Measurements from ENCODE around the gene TLR1. TPM values are rescaled to one million over a fixed set of nuclear protein-coding genes. Genes with fewer than 3 reads are reported as not detected.

TLR1 gene
- total and polyA plus RNA-seq, 7 donors = 0.22 to 4.1 (median 1.7) TPM

DNA sequence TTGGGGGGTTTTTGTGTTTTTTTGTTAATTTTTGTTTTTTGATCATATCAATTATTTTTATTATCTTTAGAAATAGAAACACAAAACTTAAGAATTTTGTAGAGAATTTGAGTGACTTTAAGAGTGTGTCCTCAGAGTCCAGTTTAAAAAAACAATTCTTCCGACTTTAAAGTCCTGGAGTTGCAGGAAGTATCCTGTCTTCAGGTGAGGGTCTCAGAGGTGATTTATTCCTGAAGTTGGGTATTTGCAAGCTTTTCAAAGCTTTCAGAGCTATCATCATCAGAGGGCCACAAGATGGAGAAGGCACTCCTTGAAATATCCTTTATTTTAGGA is 44.8 kb downstream of the TLR1 start:
- no peak for ATAC-seq
- TF ChIP-seq, protein P1, sequence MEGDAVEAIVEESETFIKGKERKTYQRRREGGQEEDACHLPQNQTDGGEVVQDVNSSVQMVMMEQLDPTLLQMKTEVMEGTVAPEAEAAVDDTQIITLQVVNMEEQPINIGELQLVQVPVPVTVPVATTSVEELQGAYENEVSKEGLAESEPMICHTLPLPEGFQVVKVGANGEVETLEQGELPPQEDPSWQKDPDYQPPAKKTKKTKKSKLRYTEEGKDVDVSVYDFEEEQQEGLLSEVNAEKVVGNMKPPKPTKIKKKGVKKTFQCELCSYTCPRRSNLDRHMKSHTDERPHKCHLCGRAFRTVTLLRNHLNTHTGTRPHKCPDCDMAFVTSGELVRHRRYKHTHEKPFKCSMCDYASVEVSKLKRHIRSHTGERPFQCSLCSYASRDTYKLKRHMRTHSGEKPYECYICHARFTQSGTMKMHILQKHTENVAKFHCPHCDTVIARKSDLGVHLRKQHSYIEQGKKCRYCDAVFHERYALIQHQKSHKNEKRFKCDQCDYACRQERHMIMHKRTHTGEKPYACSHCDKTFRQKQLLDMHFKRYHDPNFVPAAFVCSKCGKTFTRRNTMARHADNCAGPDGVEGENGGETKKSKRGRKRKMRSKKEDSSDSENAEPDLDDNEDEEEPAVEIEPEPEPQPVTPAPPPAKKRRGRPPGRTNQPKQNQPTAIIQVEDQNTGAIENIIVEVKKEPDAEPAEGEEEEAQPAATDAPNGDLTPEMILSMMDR (IDR thresholded peaks at IDR 0.05) = no peak
- no peak overlapping the region for H3K27ac ChIP-seq
- intact Hi-C loops (cut with DNase I) = loop anchor here (5.0 kb wide), 2 partner anchors 98 to 378 kb away; partner anchors contain the start of gene TLR6 (in 2 of the 2)
- no peak overlapping the region for H3K4me3 ChIP-seq
- DNase-seq = no peak
- no peaks in the 10 kb centered on the region for H3K27me3 ChIP-seq (ENCODE audit: insufficient read depth in 3 of 3, low read length in 2 of 3)
- peaks cover 3% of the 10 kb centered on the region for H3K4me1 ChIP-seq
- H3K36me3 ChIP-seq (ENCODE audit: insufficient read depth in 1 of 2, low read depth in 1 of 2) = no peaks in the 10 kb centered on the region
- 85 to 95% (median 88%) methylated on average over 1 of the region's 1 CpG for WGBS, 3 donors
- H3K9me3 ChIP-seq = no peaks in the 10 kb centered on the region

DNA sequence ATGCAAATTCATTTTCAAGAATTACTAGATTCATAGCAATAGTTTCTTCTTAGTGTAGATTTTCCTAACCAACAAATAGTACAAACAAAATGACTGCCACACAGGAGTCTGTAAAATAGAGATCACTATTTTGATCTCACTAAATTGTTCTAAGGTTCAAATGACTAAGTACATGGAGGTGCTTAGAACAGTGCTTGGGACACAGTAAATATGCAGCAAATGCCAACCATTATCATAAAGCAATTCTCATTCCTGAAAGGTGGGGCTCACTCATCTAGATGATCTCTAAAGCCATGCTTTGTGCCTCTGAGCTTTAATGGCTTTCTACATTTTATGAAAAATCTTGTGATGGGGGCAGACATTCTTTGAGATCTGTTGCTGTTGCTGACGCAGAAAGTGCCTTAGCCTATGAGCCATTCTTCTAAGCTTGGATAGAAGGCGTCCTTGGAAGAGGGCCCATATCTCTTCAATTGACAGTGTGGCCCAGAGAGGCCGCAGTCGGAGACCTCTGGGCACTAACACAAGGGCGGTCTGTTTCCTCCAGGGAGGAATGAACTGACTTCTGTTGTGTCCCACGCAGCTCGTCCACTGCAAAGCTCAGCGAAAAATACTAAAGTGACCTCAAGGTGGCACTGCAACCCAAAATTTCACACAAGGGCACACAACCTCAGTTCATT is 45.3 kb downstream of the TLR1 start:
- H3K36me3 ChIP-seq (ENCODE audit: insufficient read depth in 1 of 2, low read depth in 1 of 2) = no peaks in the 10 kb centered on the region
- H3K9me3 ChIP-seq = no peaks in the 10 kb centered on the region
- intact Hi-C loops (cut with DNase I) = loop anchor here (5.0 kb wide), 2 partner anchors 98 to 378 kb away; partner anchors contain the start of gene TLR6 (in 2 of the 2)

DNA sequence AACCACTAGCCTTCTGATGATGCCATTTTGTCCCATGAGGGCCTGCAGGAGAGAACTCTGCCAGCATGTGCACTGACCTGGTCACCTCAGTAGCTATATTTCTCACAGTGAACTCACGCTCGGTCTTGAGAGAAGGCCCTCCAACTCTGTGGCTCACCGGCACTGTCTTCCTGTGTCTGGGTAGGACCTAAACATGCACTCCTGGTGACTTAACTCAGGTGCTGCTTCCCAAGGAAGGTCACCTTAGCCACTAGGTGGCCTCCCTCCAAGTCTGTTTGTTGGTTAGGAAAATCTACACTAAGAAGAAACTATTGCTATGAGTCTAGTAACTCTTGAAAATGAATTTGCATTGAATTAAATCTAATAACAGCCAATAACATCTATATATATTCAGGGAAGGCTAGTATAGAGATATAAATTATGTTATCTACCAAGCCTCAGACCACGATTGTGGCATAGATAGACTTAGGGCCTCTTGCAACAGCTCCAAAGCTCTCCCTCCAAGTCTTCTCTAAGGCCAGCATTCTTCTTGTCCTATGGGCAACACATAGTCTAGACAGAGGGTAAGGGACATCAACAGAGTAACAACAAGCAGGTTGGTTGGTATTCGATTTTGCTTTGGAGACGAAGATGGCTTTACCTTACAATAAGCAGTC is 46.5 kb downstream of the TLR1 start:
- Histone ChIP-seq H3K4me3 (no peak overlapping the region), H3K9me3 (no peaks in the 10 kb centered on the region), H3K27me3 (ENCODE audit: insufficient read depth in 3 of 3, low read length in 2 of 3) (no peaks in the 10 kb centered on the region), H3K36me3 (ENCODE audit: insufficient read depth in 1 of 2, low read depth in 1 of 2) (no peaks in the 10 kb centered on the region), H3K4me1 (peaks cover 3% of the 10 kb centered on the region), H3K27ac (no peak overlapping the region)
- intact Hi-C loops (cut with DNase I) = loop anchor here (5.0 kb wide), 2 partner anchors 99 to 379 kb away; partner anchors contain the start of gene TLR6 (in 2 of the 2)
- DNase-seq (no peak), ATAC-seq (no peak)
- TF ChIP-seq, protein P1 (IDR thresholded peaks at IDR 0.05) = no peak
- WGBS, 3 donors = 86 to 87% (median 87%) methylated on average over 6 of the region's 6 CpGs

More for the DNA sequence above, 45.3 kb downstream of the TLR1 start:
- WGBS, 3 donors = 9 to 15% (median 11%) methylated on average over 8 of the region's 8 CpGs
- H3K4me1 ChIP-seq = peaks cover 3% of the 10 kb centered on the region
- peak in 3 of 4 donors; percentile 28 to 78 (median 73) for ATAC-seq
- DNase-seq = peak in 1 of 2 donors; percentile 19
- H3K27ac ChIP-seq = no peak overlapping the region
- H3K4me3 ChIP-seq = no peak overlapping the region
- TF ChIP-seq, protein P1 (IDR thresholded peaks at IDR 0.05) = peak; percentile 71
- no peaks in the 10 kb centered on the region for H3K27me3 ChIP-seq (ENCODE audit: insufficient read depth in 3 of 3, low read length in 2 of 3)

DNA sequence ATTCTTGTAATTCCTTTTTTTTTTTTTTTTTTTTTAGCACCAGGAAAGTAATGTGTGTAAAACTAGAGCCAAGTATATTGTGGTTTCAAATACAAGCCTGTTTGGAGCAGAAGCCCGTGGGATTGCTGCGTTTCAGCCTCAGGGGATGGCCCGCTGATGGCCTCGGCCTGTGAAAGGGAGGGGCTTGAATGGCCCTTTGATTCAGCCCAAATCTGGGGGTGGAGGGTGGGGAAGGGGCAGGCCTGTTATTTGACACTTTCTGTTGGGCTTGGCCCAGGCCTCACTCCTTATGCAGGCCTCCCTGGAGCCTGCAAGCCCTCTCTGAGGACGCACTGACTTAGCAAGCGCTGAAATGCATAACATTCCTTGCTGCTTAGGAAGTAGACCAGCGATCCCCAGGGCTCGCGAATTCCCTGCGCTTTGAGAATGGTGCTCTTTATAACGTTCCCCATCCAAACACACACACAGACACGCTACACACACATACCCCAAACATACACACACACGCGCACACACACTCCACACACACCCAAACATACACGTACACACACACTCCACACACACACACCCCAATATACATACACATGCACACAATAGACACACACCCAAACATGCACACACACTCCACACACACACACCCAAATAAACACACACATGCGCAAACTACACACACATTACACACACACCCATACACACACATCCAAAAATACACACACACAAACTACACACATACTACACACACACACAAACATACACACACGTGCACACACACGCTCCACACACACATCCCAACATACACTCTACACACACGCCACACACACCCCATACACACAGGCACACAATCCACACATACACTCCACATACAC is 51.4 kb downstream of the TLR1 start:
- DNase-seq = peak; percentile 70 to 83
- ATAC-seq = peak; percentile 69 to 85 (median 78)
- no peaks in the 10 kb centered on the region for H3K27me3 ChIP-seq (ENCODE audit: insufficient read depth in 3 of 3, low read length in 2 of 3)
- no peak overlapping the region for H3K4me3 ChIP-seq
- intact Hi-C loops (cut with DNase I) = no loop called here
- H3K4me1 ChIP-seq = no peaks in the 10 kb centered on the region
- H3K9me3 ChIP-seq = no peaks in the 10 kb centered on the region
- no peak overlapping the region for H3K27ac ChIP-seq
- TF ChIP-seq, protein P1 (IDR thresholded peaks at IDR 0.05) = no peak
- no peaks in the 10 kb centered on the region for H3K36me3 ChIP-seq (ENCODE audit: insufficient read depth in 1 of 2, low read depth in 1 of 2)
- WGBS, 3 donors = 42 to 52% (median 44%) methylated on average over 19 of the region's 19 CpGs
